K562 (cell line): ENCODE measurements around the gene GCNA. TPM values are rescaled to one million over a fixed set of nuclear protein-coding genes. Genes with fewer than 3 reads are reported as not detected.

Experiments
- ATAC-seq: fragments of 200-7000 bp; cut with Tn5 transposase; 3 replicates; pipeline ENCODE4 v1.9.1; 2020; ENCODE audit warnings: moderate library complexity
- BruUV-seq: library from RNA; stranded (reverse); fragments of 400-500 nt; replicated peaks from 2 replicates; lab custom pipeline; 2021; lab: Mats Ljungman, UMichigan
- CTCF ChIA-PET: fragments of 300-600 bp; formaldehyde crosslinking; extraction: SDS; loops from one replicate; lab custom pipeline; 2021; ENCODE audit warnings: low intra/inter-chr PET ratio; lab: Yijun Ruan, JAX
- POLR2A ChIA-PET: fragments of 300-600, 350-650 bp; sonication (Branson Sonifier 250); formaldehyde crosslinking; extraction: SDS; loops from one replicate; lab custom pipeline; 2021; ENCODE audit warnings: antibody characterized with exemption, inconsistent platforms; lab: Yijun Ruan, JAX
- DNase-seq, 4 experiments: peaks; one replicate each; pipeline versions ENCODE4 v3.0.0 to v3.0.0-alpha.2; 2011 to 2018; ENCODE audit warnings: low spot score in 3 of 4, mixed read lengths in 3 of 4; ENCODE audit errors: extremely low read depth in 1 of 4
- FAIRE-seq: peaks from 2 replicates; lab custom pipeline; 2011; peaks lifted over from hg19 to GRCh38; lab: Jason Lieb, UNC
- H2AFZ ChIP-seq: 2 replicates; pipeline ENCODE4 v1.6.0; 2011; ENCODE audit warnings: low read depth, low read length, control low read depth, inconsistent platforms
- H3K27ac ChIP-seq: fragments of 200-600 bp; 3 replicates; pipeline ENCODE4 v1.8.0; 2011; ENCODE audit warnings: low read depth, mild to moderate bottlenecking, control low read depth, inconsistent platforms, low read length, moderate library complexity, mixed read lengths; ENCODE audit errors: extremely low read depth
- H3K27me3 ChIP-seq, 2 experiments: fragments of 300-600 bp in 1 of 2; 2 replicates in 1 of 2; 3 replicates in 1 of 2; pipeline versions ENCODE4 v1.6.0 to v1.8.0; 2011; ENCODE audit warnings: inconsistent platforms in 2 of 2, low read length in 2 of 2, mild to moderate bottlenecking in 1 of 2, mixed read lengths in 1 of 2, moderate library complexity in 1 of 2; ENCODE audit not compliant: control insufficient read depth in 2 of 2, insufficient read depth in 2 of 2
- H3K36me3 ChIP-seq: fragments of 300-600 bp; 3 replicates; pipeline ENCODE4 v1.8.0; 2011; ENCODE audit warnings: mild to moderate bottlenecking, low read length, inconsistent platforms; ENCODE audit not compliant: control insufficient read depth, insufficient read depth
- H3K4me1 ChIP-seq, 2 experiments: fragments of 200-600 bp in 1 of 2; replicated peaks in 1 of 2; 2 replicates in 1 of 2; 3 replicates in 1 of 2; pipeline versions ENCODE4 v1.5.1 to v1.8.0; 2011; ENCODE audit warnings: inconsistent platforms in 2 of 2, low read length in 2 of 2, mild to moderate bottlenecking in 1 of 2, mixed read lengths in 1 of 2, moderate library complexity in 1 of 2; ENCODE audit not compliant: control insufficient read depth in 2 of 2, insufficient read depth in 2 of 2
- H3K4me2 ChIP-seq: 2 replicates; pipeline ENCODE4 v1.6.1; 2011; ENCODE audit warnings: low read length, control low read depth, inconsistent platforms, mixed read lengths; ENCODE audit not compliant: insufficient read depth
- H3K4me3 ChIP-seq: fragments of 200-600 bp; sonication (generic), shearing (Covaris generic); 2 replicates; pipeline ENCODE4 v1.5.1; 2016; ENCODE audit warnings: control low read depth, inconsistent platforms
- H3K79me2 ChIP-seq: fragments of 200-600 bp; 3 replicates; pipeline ENCODE4 v1.8.0; 2011; ENCODE audit warnings: low read length, inconsistent platforms; ENCODE audit not compliant: control insufficient read depth, insufficient read depth
- H3K9ac ChIP-seq, 2 experiments: 2 replicates each; pipeline versions ENCODE4 v1.6.0 to v1.6.1; 2011; ENCODE audit warnings: low read depth in 2 of 2, low read length in 2 of 2, control low read depth in 1 of 2, inconsistent platforms in 1 of 2, mild to moderate bottlenecking in 1 of 2, mixed read lengths in 1 of 2; ENCODE audit not compliant: insufficient read depth in 1 of 2
- H3K9me1 ChIP-seq: one replicate; pipeline ENCODE4 v1.6.0; 2011; ENCODE audit warnings: inconsistent platforms, mild to moderate bottlenecking, low read length, moderate library complexity; ENCODE audit not compliant: control insufficient read depth, insufficient read depth
- H3K9me3 ChIP-seq: replicated peaks from 2 replicates; pipeline ENCODE4 v1.5.1; 2011; ENCODE audit warnings: low read depth, low read length, inconsistent platforms; ENCODE audit not compliant: control insufficient read depth, insufficient read depth
- H4K20me1 ChIP-seq: replicated peaks from 2 replicates; pipeline ENCODE4 v1.6.1; 2011; ENCODE audit warnings: low read length, inconsistent platforms, mixed read lengths; ENCODE audit not compliant: control insufficient read depth, insufficient read depth
- CEBPB ChIP-seq: fragments of 450-650 bp; IDR thresholded peaks from 2 replicates; pipeline ENCODE4 v1.6.1; 2016; ENCODE audit warnings: missing genetic modification characterization, missing compliant biosample characterization
- HNRNPLL ChIP-seq: fragments of 200-400 bp; formaldehyde crosslinking; IDR thresholded peaks from 2 replicates; pipeline ENCODE4 v1.6.1; 2017; ENCODE audit warnings: low read length, low read depth, mild to moderate bottlenecking; ENCODE audit not compliant: poor library complexity, severe bottlenecking
- VEZF1 ChIP-seq: fragments of 200-800 bp; sonication (Bioruptor generic); IDR thresholded peaks from 2 replicates; pipeline ENCODE4 v1.6.1; 2017; ENCODE audit warnings: missing genetic modification characterization, missing compliant biosample characterization
- ZNF318 ChIP-seq, 2 experiments: fragments of 450-650 bp; IDR thresholded peaks; 2 replicates each; pipeline ENCODE4 v1.6.1; 2016; ENCODE audit warnings: mild to moderate bottlenecking in 2 of 2, borderline replicate concordance in 1 of 2, low read depth in 1 of 2, moderate library complexity in 1 of 2
- WGBS: fragments of 100-300 bp; shearing (Covaris generic); methylation state at CpG from one replicate; pipeline ENCODE4 v1.1.6; 2016; ENCODE audit warnings: low coverage, mixed read lengths; ENCODE audit not compliant: insufficient coverage; ENCODE audit errors: missing lambda C conversion rate; 5-methylcytosine and 5-hydroxymethylcytosine counted together
- in situ Hi-C: fragments of 300-500 bp; cut with MboI; formaldehyde crosslinking; loops from 4 replicates; pipeline ENCODE4 v1.15.0; 2018; ENCODE audit warnings: inconsistent platforms, mixed read lengths
- intact Hi-C: fragments of 100-400 bp; cut with micrococcal nuclease; formaldehyde crosslinking; loops from 2 replicates; pipeline ENCODE4 v1.14.2; 2022
- polyA plus RNA-seq, 8 experiments: library from polyadenylated mRNA; depleted of rRNA in 4 of 8; stranded (reverse) in 5 of 8; unstranded in 3 of 8; fragments of >200 nt; fragmentation: Nextera tagmentation in 2 of 8; fragmentation: Illumina TruSeq in 1 of 8; extraction: Ambion mirVana in 2 of 8; extraction: Trizol in 1 of 8; gene quantifications; 2 replicates each; pipeline versions ENCODE4 v1.2.1 to v1.2.3, GENCODE V29; 2011 to 2014; ENCODE audit warnings: inconsistent platforms in 1 of 8, missing spikeins in 1 of 8
- total RNA-seq, 7 experiments: library from RNA; depleted of rRNA in 6 of 7; stranded (reverse); fragments of >200 nt in 6 of 7; fragmentation: Illumina TruSeq in 2 of 7; extraction: Trizol in 2 of 7; gene quantifications; 2 replicates each; pipeline versions ENCODE4 v1.2.1 to v1.2.3, GENCODE V29; 2011 to 2021; ENCODE audit warnings: low replicate concordance in 1 of 7

GCNA gene
- total and polyA plus RNA-seq, 9 of the 15 experiments (the other 6 are each of a cell fraction or from before 2014, with no cell fraction given), result 0.27 to 1.5 (median 0.86) TPM

- CTCF ChIA-PET, result no interaction called here
- Histone ChIP-seq H3K9ac (no peak overlapping the region), H3K79me2 (peaks cover 69% of the 10 kb centered on the region), H3K4me3 (no peak overlapping the region), H3K4me2 (no peak overlapping the region), H3K4me1 (peaks cover 0 to 2% of the 10 kb centered on the region in 2 experiments; a peak in 2 of 5 replicates), H3K9me1 (peaks cover 3% of the 10 kb centered on the region), H3K9me3 (no peaks in the 10 kb centered on the region), H4K20me1 (peaks cover 12% of the 10 kb centered on the region; the same call in 1 of the 2 replicates), H3K27ac (no peak overlapping the region), H3K36me3 (peaks cover 90% of the 10 kb centered on the region), H3K27me3 (no peaks in the 10 kb centered on the region), H2AFZ (no peak overlapping the region)
- no TSS peak for BruUV-seq
- FAIRE-seq (no peak), DNase-seq (no peak), ATAC-seq (no peak)
- WGBS, result 100% methylated on average over 13 of the region's 13 CpGs
- in situ Hi-C loops (no loop called here), intact Hi-C loops (no loop called here)
- POLR2A ChIA-PET, result interaction anchor here (0.7 kb wide), 1 partner anchor 14 kb away, joined by 3 read pairs; the partner anchor contains the start of gene OGT
- TF ChIP-seq CEBPB (tag), result peak; percentile 75
- no peak for TF ChIP-seq VEZF1 (CRISPR knock-in tag)
Observed at GRCh38 chrX:71546879-71547278, 31.4 kb upstream of the GCNA start.

GRCh38 chrX:71547339-71547738, 30.9 kb upstream of the GCNA start:
- Histone ChIP-seq H3K27me3 (no peaks in the 10 kb centered on the region), H3K4me1 (no peaks in the 10 kb centered on the region), H3K79me2 (peaks cover 65% of the 10 kb centered on the region), H4K20me1 (peaks cover 11% of the 10 kb centered on the region; the same call in 1 of the 2 replicates), H3K9me1 (peaks cover 3% of the 10 kb centered on the region), H3K4me3 (no peak overlapping the region), H2AFZ (no peak overlapping the region), H3K4me2 (no peak overlapping the region), H3K9ac (no peak overlapping the region), H3K9me3 (no peaks in the 10 kb centered on the region), H3K36me3 (peaks cover 89% of the 10 kb centered on the region), H3K27ac (no peak overlapping the region)
- ATAC-seq (peak; percentile 43; the same call in 2 of the 3 replicates), DNase-seq (no peak), FAIRE-seq (no peak)
- in situ Hi-C loops (no loop called here), intact Hi-C loops (no loop called here)
- POLR2A ChIA-PET, result interaction anchor here (0.7 kb wide), 1 partner anchor 14 kb away, joined by 3 read pairs; the partner anchor contains the start of gene OGT
- CTCF ChIA-PET, result no interaction called here
- 96% methylated on average over 5 of the region's 7 CpGs for WGBS
- TSS peak; percentile 4 for BruUV-seq
- TF ChIP-seq HNRNPLL (no peak), ZNF318 (IDR thresholded peaks at IDR 0.05; ENCODE audit: borderline replicate concordance in 1 of 2, low read depth in 1 of 2) (no peak)
